WTC11 (cell line): Measurements from ENCODE around the gene TUBB.

Experiments
- CTCF ChIP-seq: fragments of 200-600 bp; IDR thresholded peaks from 2 replicates; pipeline ENCODE4 v1.8.0; 2022; ENCODE audit warnings: antibody characterized with exemption
- GRHL2 ChIP-seq: fragments of 250-450 bp; sonication (Bioruptor Pico); IDR thresholded peaks from 2 replicates; pipeline ENCODE4 v1.8.0; 2022; ENCODE audit warnings: mild to moderate bottlenecking, moderate library complexity; ENCODE audit not compliant: insufficient replicate concordance, severe bottlenecking
- MLX ChIP-seq: sonication (generic); formaldehyde crosslinking; IDR thresholded peaks from 2 replicates; pipeline ENCODE4 v1.8.1; 2023; ENCODE audit warnings: mild to moderate bottlenecking, missing genetic modification reagents, moderate library complexity
- NR3C1 ChIP-seq: sonication (generic); formaldehyde crosslinking; conservative IDR thresholded peaks from 2 replicates; pipeline ENCODE4 v1.8.1; 2023; ENCODE audit warnings: low read depth, mild to moderate bottlenecking, missing genetic modification reagents
- PREB ChIP-seq: sonication (generic); formaldehyde crosslinking; IDR thresholded peaks from 2 replicates; pipeline ENCODE4 v1.8.1; 2022; ENCODE audit warnings: mild to moderate bottlenecking, missing genetic modification reagents, moderate library complexity, borderline replicate concordance
- PRRX2 ChIP-seq: fragments of 250-450 bp; sonication (Bioruptor Pico); IDR thresholded peaks from 2 replicates; pipeline ENCODE4 v1.8.0; 2021; ENCODE audit warnings: mild to moderate bottlenecking
- RELA ChIP-seq: sonication (generic); formaldehyde crosslinking; IDR thresholded peaks from 2 replicates; pipeline ENCODE4 v1.8.1; 2022; ENCODE audit warnings: missing genetic modification reagents, mild to moderate bottlenecking, borderline replicate concordance
- SP1 ChIP-seq: sonication (generic); formaldehyde crosslinking; conservative IDR thresholded peaks from 2 replicates; pipeline ENCODE4 v1.8.1; 2022; ENCODE audit warnings: missing genetic modification reagents
- TEAD1 ChIP-seq: sonication (generic); formaldehyde crosslinking; IDR thresholded peaks from 2 replicates; pipeline ENCODE4 v1.8.0; 2022; ENCODE audit warnings: mild to moderate bottlenecking, missing genetic modification reagents
- ZBTB21 ChIP-seq: sonication (generic); formaldehyde crosslinking; IDR thresholded peaks from 2 replicates; pipeline ENCODE4 v1.8.1; 2023; ENCODE audit warnings: mild to moderate bottlenecking, missing genetic modification reagents, borderline replicate concordance
- ZNF121 ChIP-seq: sonication (generic); formaldehyde crosslinking; IDR thresholded peaks from 2 replicates; pipeline ENCODE4 v1.8.0; 2023; ENCODE audit warnings: missing genetic modification reagents
- ZNF263 ChIP-seq: sonication (generic); formaldehyde crosslinking; IDR thresholded peaks from 2 replicates; pipeline ENCODE4 v1.8.1; 2022; ENCODE audit warnings: low read depth, mild to moderate bottlenecking, moderate library complexity, missing genetic modification reagents
- ZNF317 ChIP-seq: sonication (generic); formaldehyde crosslinking; IDR thresholded peaks from 2 replicates; pipeline ENCODE4 v1.8.1; 2023; ENCODE audit warnings: low read depth, mild to moderate bottlenecking, moderate library complexity, missing genetic modification reagents, borderline replicate concordance

- TF ChIP-seq CTCF = no peak
- no peak for TF ChIP-seq GRHL2 (CRISPR knock-in tag)
- TF ChIP-seq ZBTB21 (CRISPR knock-in tag) = no peak
- TF ChIP-seq TEAD1 = no peak
- TF ChIP-seq ZNF263 (CRISPR knock-in tag) = no peak
- TF ChIP-seq ZNF317 (CRISPR knock-in tag) = no peak
- no peak for TF ChIP-seq RELA
- no peak for TF ChIP-seq MLX (CRISPR knock-in tag)
- TF ChIP-seq ZNF121 (CRISPR knock-in tag) = no peak
- TF ChIP-seq PRRX2 (CRISPR knock-in tag) = no peak
- no peak for TF ChIP-seq NR3C1
- TF ChIP-seq SP1 (CRISPR knock-in tag) = no peak
- no peak for TF ChIP-seq PREB (CRISPR knock-in tag)
These were observed 43.7 kb downstream of the TUBB start for GRCh38 chr6:30763618-30764489.
